ENCODE results near the gene ZNF749. TPM values are rescaled to one million over a fixed set of nuclear protein-coding genes. Genes with fewer than 3 reads are reported as not detected.

The ZNF749 gene
- total and polyA plus RNA-seq, 2 of the 8 experiments (the other 6 are each of a cell fraction or from before 2014, with no cell fraction given) = 15.2 to 24.4 TPM

- POLR2A ChIA-PET (ENCODE audit: partially characterized antibody) = interaction anchor here (1.3 kb wide), 1 partner anchor 9 kb away, joined by 5 read pairs; the partner anchor contains the start of gene ZNF548
- Histone ChIP-seq H3K79me2 (ENCODE audit: control insufficient read depth in 1 of 2, insufficient read depth in 2 of 2, low read length in 2 of 2) (no peaks in the 10 kb centered on the region; a peak in 1 of 4 replicates), H3K9ac (replicated peaks in 1 of 4; ENCODE audit: extremely low read depth in 1 of 4, low read depth in 3 of 4, low read length in 3 of 4) (no peak overlapping the region), H2BK12ac (ENCODE audit: low read depth, low read length) (no peak overlapping the region), H2BK20ac (ENCODE audit: low read length) (no peak overlapping the region), H3K36me3 (ENCODE audit: control insufficient read depth in 2 of 4, insufficient read depth in 4 of 4, low read length in 3 of 4) (peaks cover 0 to 21% (median 14%) of the 10 kb centered on the region in 4 experiments; a peak in 6 of 8 replicates), H2BK5ac (ENCODE audit: low read depth, low read length) (no peak overlapping the region), H4K20me1 (replicated peaks in 1 of 2; ENCODE audit: control insufficient read depth in 1 of 2, insufficient read depth in 2 of 2, low read length in 2 of 2) (no peaks in the 10 kb centered on the region), H2AFZ (ENCODE audit: low read length) (no peak overlapping the region), H4K8ac (ENCODE audit: extremely low read depth, insufficient read depth, low read length) (no peak overlapping the region), H3K4me2 (ENCODE audit: insufficient read depth in 1 of 2, low read depth in 2 of 2, low read length in 2 of 2) (no peak overlapping the region), H3K27me3 (replicated peaks in 1 of 4; ENCODE audit: control insufficient read depth in 3 of 4, extremely low read depth in 1 of 4, insufficient read depth in 3 of 4, low read length in 3 of 4) (no peaks in the 10 kb centered on the region), H3K18ac (ENCODE audit: extremely low read depth, low read length) (no peak overlapping the region), H3K27ac (ENCODE audit: low read depth, low read length) (no peak overlapping the region), H3K56ac (replicated peaks; ENCODE audit: insufficient read length, low read depth, low read length) (no peak overlapping the region), H2BK120ac (replicated peaks; ENCODE audit: low read depth, low read length) (no peak overlapping the region), H3K4me3 (ENCODE audit: extremely low read depth in 1 of 4, insufficient read depth in 2 of 4, low read depth in 3 of 4, low read length in 4 of 4) (no peak overlapping the region), H4K5ac (ENCODE audit: insufficient read length, low read depth, low read length) (no peak overlapping the region), H3K23ac (ENCODE audit: insufficient read length) (no peak overlapping the region), H3K14ac (ENCODE audit: insufficient read length) (no peak overlapping the region), H3K79me1 (ENCODE audit: low read depth, low read length) (no peaks in the 10 kb centered on the region; the same call in 1 of the 2 replicates), H2AK5ac (ENCODE audit: low read depth, low read length) (no peak overlapping the region), H3K23me2 (ENCODE audit: low read depth, low read length) (no peaks in the 10 kb centered on the region), H2BK15ac (ENCODE audit: low read length) (no peak overlapping the region), H3K4me1 (replicated peaks in 1 of 4; ENCODE audit: control insufficient read depth in 3 of 4, insufficient read depth in 4 of 4, low read length in 3 of 4) (peaks cover 0 to 3% (median 0%) of the 10 kb centered on the region in 4 experiments; a peak in 1 of 7 replicates), H3K9me3 (ENCODE audit: insufficient read depth in 2 of 2, low read depth in 1 of 2, low read length in 1 of 2) (no peaks in the 10 kb centered on the region), H3K4ac (replicated peaks; ENCODE audit: insufficient read length, low read depth, low read length) (no peak overlapping the region), H4K91ac (replicated peaks; ENCODE audit: insufficient read length, low read length) (no peak overlapping the region)
- CTCF ChIA-PET (ENCODE audit: partially characterized antibody) = interaction anchor here (0.6 kb wide), 1 partner anchor 75 kb away, joined by 3 read pairs; no protein-coding TSS in a partner anchor
- WGBS, 2 experiments (ENCODE audit: extremely low coverage in 1 of 2, insufficient coverage in 1 of 2, insufficient read length in 1 of 2, insufficient replicate concordance in 2 of 2, low coverage in 1 of 2, low lambda C conversion rate in 2 of 2, missing lambda C conversion rate in 1 of 2) = 99% methylated on average over 5 of the region's 5 CpGs; no CpG with 5 or more reads in 1 of the 2 experiments
- FAIRE-seq (no peak), DNase-seq (ENCODE audit: low read depth in 1 of 2, low spot score in 2 of 2) (no peak)
- TF ChIP-seq RNF2 (IDR thresholded peaks at IDR 0.05; ENCODE audit: borderline replicate concordance, low read depth, low read length, missing control alignments, poor library complexity, severe bottlenecking) (no peak), CHD2 (IDR thresholded peaks at IDR 0.05; ENCODE audit: low read length) (no peak), RBBP5 (IDR thresholded peaks at IDR 0.05; ENCODE audit: borderline replicate concordance, low read depth, low read length) (no peak), TEAD4 (IDR thresholded peaks at IDR 0.05; ENCODE audit: low read depth, low read length) (no peak), ZNF274 (IDR thresholded peaks at IDR 0.05; ENCODE audit: borderline replicate concordance, extremely low read depth, low read length) (no peak)
Measured at GRCh38 chr19:57398868-57399267, 36.3 kb upstream of the ZNF749 start.
